Nucleus accumbens (tissue), 56 donors: ENCODE measurements around the gene SLC6A3.
"Not testable (repeated sequence)": the region's sequence is repeated elsewhere in the genome, so short reads cannot be mapped to it uniquely, and the experiment has no call there.

Source experiments
- DNase-seq, 56 donors: peaks; one replicate each; lab custom pipeline; 2025; lab: John Stamatoyannopoulos, UW

Gene SLC6A3

GRCh38 chr5:1376981-1377380 lies 68.3 kb downstream of the SLC6A3 start:
- no peak for DNase-seq

- no peak for DNase-seq
Measured at GRCh38 chr5:1375871-1376810, 69.1 kb downstream of the SLC6A3 start.

- DNase-seq, result no peak
Measured at GRCh38 chr5:1374679-1375055, 70.6 kb downstream of the SLC6A3 start.

GRCh38 chr5:1374030-1374678 lies 71.1 kb downstream of the SLC6A3 start:
- no peak for DNase-seq

- DNase-seq, result not testable (repeated sequence)
Measured at GRCh38 chr5:1371972-1372342, 73.3 kb downstream of the SLC6A3 start.

DNA sequence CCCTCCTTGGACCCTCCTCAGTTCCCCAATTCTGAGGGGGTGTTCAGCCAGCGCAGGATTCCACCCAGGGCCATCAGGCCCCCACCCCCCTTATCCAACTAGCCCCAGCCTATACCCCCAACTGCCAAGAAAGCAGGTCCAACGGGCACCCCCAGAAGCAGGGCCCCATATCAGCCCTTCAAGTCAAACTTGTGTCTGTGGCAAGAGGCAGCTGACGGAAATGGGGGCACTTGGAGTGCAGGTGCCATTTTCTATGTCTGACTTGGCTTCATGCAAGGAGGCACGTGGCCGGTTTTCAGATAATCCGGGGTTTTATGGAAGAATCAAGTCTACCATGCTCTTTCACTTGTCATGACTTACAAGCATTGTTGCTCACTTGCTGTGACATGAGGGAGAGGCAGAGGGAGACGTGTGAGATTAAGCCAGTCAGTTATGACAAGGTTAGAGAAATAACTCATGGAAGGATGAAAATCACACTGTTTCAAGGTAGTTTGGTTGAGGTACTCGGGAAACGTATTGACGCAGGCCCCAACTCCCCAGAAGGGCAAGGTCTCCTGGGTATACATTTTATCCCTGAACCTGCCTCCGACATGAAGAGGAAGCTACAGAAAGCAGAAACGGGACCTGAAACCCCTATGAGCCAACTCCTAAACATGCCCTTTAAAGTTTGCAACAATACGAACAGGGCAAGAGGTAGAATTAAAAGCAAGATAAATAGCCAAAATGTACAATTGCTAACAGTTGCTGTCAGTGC lies 73.8 kb downstream of the SLC6A3 start:
- DNase-seq, result no peak

DNA sequence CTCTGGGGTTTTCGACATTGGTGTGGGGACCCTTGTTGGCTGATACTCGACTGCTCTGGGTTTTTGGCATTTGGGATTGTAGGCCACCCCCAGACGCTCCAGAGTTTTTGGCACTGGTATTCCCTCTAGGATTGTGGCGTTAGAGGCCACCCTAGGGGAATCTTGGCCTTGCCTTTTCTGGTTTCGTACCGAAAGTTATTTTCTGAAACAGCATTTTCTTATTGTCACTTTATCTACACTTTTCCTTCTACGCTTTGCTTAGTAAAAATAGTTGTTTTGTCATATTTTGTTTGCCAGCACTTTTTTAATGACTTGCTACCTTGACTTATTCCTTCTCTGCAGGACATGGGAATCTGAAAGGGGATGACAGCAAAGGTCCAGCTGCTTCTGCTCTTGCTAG lies 75.2 kb downstream of the SLC6A3 start:
- DNase-seq, result no peak

- no peak for DNase-seq
Measured at GRCh38 chr5:1368756-1369155, 76.5 kb downstream of the SLC6A3 start.

- DNase-seq, result no peak
Measured at GRCh38 chr5:1368236-1368635, 77.0 kb downstream of the SLC6A3 start.

- no peak for DNase-seq
Measured at GRCh38 chr5:1367149-1367548, 78.1 kb downstream of the SLC6A3 start.

- no peak for DNase-seq
Measured at GRCh38 chr5:1366514-1366913, 78.7 kb downstream of the SLC6A3 start.

GRCh38 chr5:1364211-1364610 lies 81.0 kb downstream of the SLC6A3 start:
- DNase-seq, result no peak

- no peak for DNase-seq
Measured at GRCh38 chr5:1363581-1363980, 81.7 kb downstream of the SLC6A3 start.

- DNase-seq, result no peak
Measured at GRCh38 chr5:1363160-1363559, 82.1 kb downstream of the SLC6A3 start.

- no peak for DNase-seq
Measured at GRCh38 chr5:1362242-1363015, 82.8 kb downstream of the SLC6A3 start.

DNA sequence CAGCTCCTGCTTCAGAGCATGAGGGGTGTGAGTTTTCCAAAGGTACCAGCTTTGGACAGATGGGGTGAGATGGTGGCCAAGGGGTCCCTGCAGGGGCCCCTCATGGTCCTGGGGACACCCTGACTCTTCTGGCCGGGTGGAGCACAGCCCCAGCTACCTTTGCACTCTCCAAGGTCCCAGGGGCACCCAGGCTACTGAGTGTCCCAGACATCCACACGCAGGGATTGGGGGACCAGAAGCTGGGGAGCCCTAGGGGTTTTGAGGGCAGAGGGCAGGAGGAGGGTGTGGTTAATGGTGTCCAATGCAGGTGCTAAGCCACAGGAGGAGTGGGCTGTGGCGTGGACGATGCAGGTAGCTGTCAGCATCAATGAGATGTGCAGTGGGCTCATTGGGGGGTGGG lies 84.4 kb downstream of the SLC6A3 start:
- DNase-seq, result no peak

GRCh38 chr5:1360367-1360766 lies 84.9 kb downstream of the SLC6A3 start:
- not testable (repeated sequence) for DNase-seq

GRCh38 chr5:1359713-1360112 lies 85.5 kb downstream of the SLC6A3 start:
- no peak for DNase-seq

DNA sequence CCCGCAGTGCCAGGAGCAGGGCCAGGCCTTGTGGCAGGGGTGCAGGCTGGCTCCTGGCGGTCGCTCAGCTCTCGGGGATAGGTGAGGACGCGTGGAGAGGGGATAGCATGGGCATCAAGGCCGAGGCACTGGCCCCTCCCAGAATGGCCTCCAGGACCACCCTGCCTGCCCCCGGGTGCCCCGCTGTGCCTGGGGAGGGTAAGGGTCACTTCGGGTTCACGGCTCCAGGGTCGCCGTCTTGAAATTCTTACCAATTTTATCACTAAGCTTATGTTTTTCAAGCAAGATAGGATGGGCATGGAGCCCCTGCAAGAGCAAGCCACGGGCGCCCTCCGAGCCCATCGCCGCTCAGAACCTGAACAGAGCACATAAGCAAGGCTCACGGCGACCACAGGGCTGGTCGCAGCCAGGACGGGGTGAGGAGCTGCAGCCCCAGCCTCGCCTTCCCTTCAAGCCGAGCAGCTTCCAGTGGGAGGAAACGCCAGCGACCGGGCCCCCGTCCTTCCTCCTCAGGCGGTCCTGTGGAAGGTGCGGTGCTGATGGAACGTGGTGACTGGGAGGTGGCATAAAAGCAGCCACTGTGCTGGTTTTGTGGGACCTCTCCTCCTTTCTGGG lies 86.1 kb downstream of the SLC6A3 start:
- no peak for DNase-seq

DNA sequence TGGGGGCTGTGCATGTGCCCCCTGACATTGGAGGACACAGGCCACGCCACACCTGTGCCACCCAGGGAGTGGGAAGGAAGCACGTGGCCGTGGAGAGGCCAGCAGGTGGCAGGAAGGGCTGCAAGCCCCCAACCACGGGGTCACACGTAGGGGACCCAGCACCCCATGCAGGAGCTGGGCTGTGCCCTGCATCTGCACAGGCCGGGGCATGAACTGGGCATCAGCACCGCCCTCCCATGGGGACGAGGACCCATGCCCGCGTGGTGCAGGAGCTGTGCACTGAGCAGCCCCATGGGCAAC lies 86.6 kb downstream of the SLC6A3 start:
- DNase-seq, result no peak
